MV-4-11 (cell line): Measurements from ENCODE around the gene MARCHF2.

Experiments used
- DNase-seq: peaks from one replicate; lab custom pipeline; 2025; lab: John Stamatoyannopoulos, UW

MARCHF2 gene

GRCh38 chr19:8453616-8454015 is 40.5 kb downstream of the MARCHF2 start:
- no peak for DNase-seq

- DNase-seq = no peak
These were observed 41.1 kb downstream of the MARCHF2 start for GRCh38 chr19:8454218-8454617.

GRCh38 chr19:8455018-8455417 is 41.9 kb downstream of the MARCHF2 start:
- no peak for DNase-seq

GRCh38 chr19:8456064-8456463 is 43.0 kb downstream of the MARCHF2 start:
- no peak for DNase-seq

- no peak for DNase-seq
These were observed 44.1 kb downstream of the MARCHF2 start for GRCh38 chr19:8457209-8457608.

GRCh38 chr19:8457827-8458226 is 44.7 kb downstream of the MARCHF2 start:
- no peak for DNase-seq

GRCh38 chr19:8458380-8458779 is 45.3 kb downstream of the MARCHF2 start:
- DNase-seq = no peak

- no peak for DNase-seq
These were observed 46.0 kb downstream of the MARCHF2 start for GRCh38 chr19:8459095-8459494.

GRCh38 chr19:8459520-8460270 is 46.6 kb downstream of the MARCHF2 start:
- no peak for DNase-seq

GRCh38 chr19:8460516-8461298 is 47.6 kb downstream of the MARCHF2 start:
- DNase-seq = no peak

- DNase-seq = no peak
These were observed 48.3 kb downstream of the MARCHF2 start for GRCh38 chr19:8461376-8461775.

- no peak for DNase-seq
These were observed 48.8 kb downstream of the MARCHF2 start for GRCh38 chr19:8461891-8462290.

- no peak for DNase-seq
These were observed 49.5 kb downstream of the MARCHF2 start for GRCh38 chr19:8462571-8462970.

GRCh38 chr19:8463365-8463764 is 50.3 kb downstream of the MARCHF2 start:
- DNase-seq = no peak

GRCh38 chr19:8466018-8466417 is 52.9 kb downstream of the MARCHF2 start:
- DNase-seq = no peak

- no peak for DNase-seq
These were observed 55.0 kb downstream of the MARCHF2 start for GRCh38 chr19:8468124-8468523.

- DNase-seq = no peak
These were observed 55.8 kb downstream of the MARCHF2 start for GRCh38 chr19:8468761-8469373.

GRCh38 chr19:8469613-8470368 is 56.7 kb downstream of the MARCHF2 start:
- no peak for DNase-seq

- peak; percentile 74 for DNase-seq
These were observed 60.8 kb downstream of the MARCHF2 start for GRCh38 chr19:8473648-8474476.

GRCh38 chr19:8475005-8475404 is 61.9 kb downstream of the MARCHF2 start:
- no peak for DNase-seq

GRCh38 chr19:8476524-8476923 is 63.4 kb downstream of the MARCHF2 start:
- no peak for DNase-seq
